NCI-H2081 treated with DMSO at 0.1 percent for 48 hours (cell line): ENCODE measurements around the gene CD53.
"Not testable (repeated sequence)": the region's sequence is repeated elsewhere in the genome, so short reads cannot be mapped to it uniquely, and the experiment has no call there.

Experiments
- DNase-seq: peaks from one replicate; lab custom pipeline; 2025; lab: John Stamatoyannopoulos, UW

CD53 gene

GRCh38 chr1:110872745-110873720, at the start of gene CD53:
CD53 (plus strand) TSS chr1:110873148; CDS start chr1:110891409, 18,261 bp downstream.
- no peak for DNase-seq

- DNase-seq: no peak
These were observed 48.8 kb upstream of the CD53 start for GRCh38 chr1:110824192-110824591.

- no peak for DNase-seq
These were observed 42.9 kb upstream of the CD53 start for GRCh38 chr1:110829955-110830553.

GRCh38 chr1:110833779-110834178, 39.2 kb upstream of the CD53 start:
- DNase-seq: not testable (repeated sequence)

- no peak for DNase-seq
These were observed 26.1 kb upstream of the CD53 start for GRCh38 chr1:110846861-110847260.

GRCh38 chr1:110850145-110850544, 22.8 kb upstream of the CD53 start:
- no peak for DNase-seq

GRCh38 chr1:110850627-110851026, 22.3 kb upstream of the CD53 start:
- no peak for DNase-seq

GRCh38 chr1:110853135-110853534, 19.8 kb upstream of the CD53 start:
- no peak for DNase-seq

GRCh38 chr1:110856410-110856809, 16.5 kb upstream of the CD53 start:
- DNase-seq: no peak

- DNase-seq: no peak
These were observed 14.7 kb upstream of the CD53 start for GRCh38 chr1:110857964-110858948.

- no peak for DNase-seq
These were observed 13.9 kb upstream of the CD53 start for GRCh38 chr1:110859062-110859461.

- no peak for DNase-seq
These were observed 12.8 kb upstream of the CD53 start for GRCh38 chr1:110860174-110860573.

- not testable (repeated sequence) for DNase-seq
These were observed 12.3 kb upstream of the CD53 start for GRCh38 chr1:110860620-110861019.

- not testable (repeated sequence) for DNase-seq
These were observed 11.0 kb upstream of the CD53 start for GRCh38 chr1:110861942-110862341.

- no peak for DNase-seq
These were observed 8.7 kb upstream of the CD53 start for GRCh38 chr1:110864287-110864686.

- no peak for DNase-seq
These were observed 2.1 kb upstream of the CD53 start for GRCh38 chr1:110870721-110871388.

GRCh38 chr1:110872366-110872744, 593 bp upstream of the CD53 start:
- no peak for DNase-seq

GRCh38 chr1:110873856-110874255, 908 bp downstream of the CD53 start:
- DNase-seq: no peak

- no peak for DNase-seq
These were observed 1.6 kb downstream of the CD53 start for GRCh38 chr1:110874324-110875215.

- DNase-seq: no peak
These were observed 2.3 kb downstream of the CD53 start for GRCh38 chr1:110875216-110875731.
